HG03139 (cell line): Measurements from ENCODE around the gene TLCD3A.
"Not testable (repeated sequence)": the region's sequence is repeated elsewhere in the genome, so short reads cannot be mapped to it uniquely, and the experiment has no call there.

Source experiments
- ATAC-seq: cut with Tn5 transposase; IDR thresholded peaks from one replicate; pipeline ENCODE4 v1.9.1; 2021; ENCODE audit not compliant: unreplicated experiment

TLCD3A gene

GRCh38 chr17:732067-732901 lies at the start of gene TLCD3A:
Gene TLCD3A (plus strand): TSS chr17:732596. CDS start chr17:732648, 52 bp downstream.
- peak; percentile 39 for ATAC-seq

- ATAC-seq: no peak
These were observed 49.4 kb upstream of the TLCD3A start for GRCh38 chr17:683040-683439.

- no peak for ATAC-seq
These were observed 48.7 kb upstream of the TLCD3A start for GRCh38 chr17:683499-684254.

- ATAC-seq: no peak
These were observed 47.4 kb upstream of the TLCD3A start for GRCh38 chr17:685006-685405.

- ATAC-seq: no peak
These were observed 44.1 kb upstream of the TLCD3A start for GRCh38 chr17:688100-688989.

GRCh38 chr17:689556-690275 lies 42.7 kb upstream of the TLCD3A start:
- ATAC-seq: no peak

- ATAC-seq: no peak
These were observed 42.0 kb upstream of the TLCD3A start for GRCh38 chr17:690361-690760.

- ATAC-seq: no peak
These were observed 41.0 kb upstream of the TLCD3A start for GRCh38 chr17:691423-691822.

- no peak for ATAC-seq
These were observed 40.3 kb upstream of the TLCD3A start for GRCh38 chr17:692116-692515.

GRCh38 chr17:693791-694638 lies 38.4 kb upstream of the TLCD3A start:
- no peak for ATAC-seq

GRCh38 chr17:696369-696768 lies 36.0 kb upstream of the TLCD3A start:
- no peak for ATAC-seq

GRCh38 chr17:697682-698081 lies 34.7 kb upstream of the TLCD3A start:
- ATAC-seq: no peak

GRCh38 chr17:698096-698495 lies 34.3 kb upstream of the TLCD3A start:
- not testable (repeated sequence) for ATAC-seq

GRCh38 chr17:699345-699744 lies 33.1 kb upstream of the TLCD3A start:
- ATAC-seq: no peak

- no peak for ATAC-seq
These were observed 31.8 kb upstream of the TLCD3A start for GRCh38 chr17:700504-701094.

- ATAC-seq: no peak
These were observed 29.1 kb upstream of the TLCD3A start for GRCh38 chr17:703081-703875.

GRCh38 chr17:704111-704864 lies 28.1 kb upstream of the TLCD3A start:
- ATAC-seq: no peak

GRCh38 chr17:705011-705410 lies 27.4 kb upstream of the TLCD3A start:
- ATAC-seq: no peak
